C4-2B (cell line): ENCODE data around the gene CEP290.

ENCODE experiments used
- CTCF ChIP-seq: fragments of 450-650 bp; conservative IDR thresholded peaks from 2 replicates; pipeline ENCODE4 v1.5.1; 2017; ENCODE audit warnings: mild to moderate bottlenecking
- ZFX ChIP-seq: fragments of 450-650 bp; IDR thresholded peaks from 2 replicates; pipeline ENCODE4 v1.6.1; 2017

- TF ChIP-seq CTCF (no peak), ZFX (no peak)
Measured at GRCh38 chr12:88093573-88093972, 48.3 kb downstream of the CEP290 start.
